Thoracic aorta (tissue), 2 donors: ENCODE data around the gene BTC. TPM values are rescaled to one million over a fixed set of nuclear protein-coding genes. Genes with fewer than 3 reads are reported as not detected.

Source experiments
- ATAC-seq: fragments of 150-250 bp; one replicate; pipeline ENCODE4 v1.8.0; 2017; ENCODE audit warnings: low read depth; ENCODE audit not compliant: insufficient number of reproducible peaks, low FRiP score
- DNase-seq: peaks from one replicate; pipeline ENCODE4 v3.0.0-alpha.2; 2020; ENCODE audit warnings: low spot score
- H3K27ac ChIP-seq, 2 donors: fragments of 200-600 bp; sonication (generic); 1 replicate in 1 of 2; 2 replicates in 1 of 2; pipeline ENCODE4 v1.5.1; 2016; ENCODE audit warnings: mild to moderate bottlenecking in 2 of 2, moderate library complexity in 2 of 2
- H3K27me3 ChIP-seq: fragments of 200-600 bp; sonication (generic); replicated peaks from 2 replicates; pipeline ENCODE4 v1.6.0; 2016; ENCODE audit warnings: mild to moderate bottlenecking; ENCODE audit not compliant: insufficient read depth
- H3K36me3 ChIP-seq: fragments of 200-600 bp; sonication (generic); one replicate; pipeline ENCODE4 v1.5.1; 2016
- H3K4me1 ChIP-seq, 2 donors: fragments of 200-600 bp; sonication (generic); 1 replicate in 1 of 2; 2 replicates in 1 of 2; pipeline versions ENCODE4 v1.5.1 to v1.6.0; 2016; ENCODE audit warnings: low read depth in 2 of 2, mild to moderate bottlenecking in 1 of 2; ENCODE audit not compliant: control insufficient read depth in 1 of 2
- H3K4me3 ChIP-seq: fragments of 200-600 bp; sonication (generic); 2 replicates; pipeline ENCODE4 v1.5.1; 2016; ENCODE audit warnings: mild to moderate bottlenecking
- H3K9me3 ChIP-seq: fragments of 200-600 bp; sonication (generic); 2 replicates; pipeline ENCODE4 v1.5.1; 2016
- CTCF ChIP-seq: fragments of 200-600 bp; sonication (generic); IDR thresholded peaks from one replicate; pipeline ENCODE4 v1.5.1; 2019; ENCODE audit warnings: antibody characterized with exemption
- total RNA-seq, 2 donors: library from RNA; depleted of rRNA; stranded (reverse); fragments of >200 nt; gene quantifications; one replicate each; pipeline versions ENCODE4 v1.1.0 to v1.2.3, GENCODE V29; 2016

BTC gene
- total RNA-seq, 2 donors from 2014 or later, result 7.8 to 10.4 TPM

- TF ChIP-seq CTCF, result no peak
- no peak overlapping the region for H3K27ac ChIP-seq
These were observed 35.7 kb downstream of the BTC start for GRCh38 chr4:74758551-74759145.

GRCh38 chr4:74757136-74757535, 37.2 kb downstream of the BTC start:
- DNase-seq (no peak), ATAC-seq (no peak)
- H3K4me3 ChIP-seq, result no peak overlapping the region
- TF ChIP-seq CTCF, result no peak
- H3K36me3 ChIP-seq, result no peaks in the 10 kb centered on the region
- H3K27ac ChIP-seq, result no peak overlapping the region
- no peaks in the 10 kb centered on the region for H3K27me3 ChIP-seq
- H3K9me3 ChIP-seq, result no peaks in the 10 kb centered on the region
- peaks cover 0 to 11% of the 10 kb centered on the region in 2 donors for H3K4me1 ChIP-seq

More at GRCh38 chr4:74758551-74759145, 35.7 kb downstream of the BTC start:
- H3K9me3 ChIP-seq, result no peaks in the 10 kb centered on the region
- H3K36me3 ChIP-seq, result no peaks in the 10 kb centered on the region
- H3K4me3 ChIP-seq, result peak overlapping the region; percentile 2
- H3K4me1 ChIP-seq, result peaks cover 0 to 11% of the 10 kb centered on the region in 2 donors
- no peaks in the 10 kb centered on the region for H3K27me3 ChIP-seq
- ATAC-seq (no peak), DNase-seq (no peak)

- Histone ChIP-seq H3K27me3 (no peaks in the 10 kb centered on the region), H3K4me3 (no peak overlapping the region), H3K27ac (no peak overlapping the region), H3K36me3 (no peaks in the 10 kb centered on the region), H3K9me3 (no peaks in the 10 kb centered on the region), H3K4me1 (peaks cover 0 to 11% of the 10 kb centered on the region in 2 donors)
- no peak for ATAC-seq
- TF ChIP-seq CTCF, result no peak
- no peak for DNase-seq
These were observed 38.8 kb downstream of the BTC start for GRCh38 chr4:74755486-74755885.

- H3K27me3 ChIP-seq, result no peaks in the 10 kb centered on the region
- H3K27ac ChIP-seq, result no peak overlapping the region
- TF ChIP-seq CTCF, result no peak
- H3K36me3 ChIP-seq, result no peaks in the 10 kb centered on the region
- DNase-seq (no peak), ATAC-seq (no peak)
- H3K4me3 ChIP-seq, result no peak overlapping the region
- peaks cover 0 to 11% of the 10 kb centered on the region in 2 donors for H3K4me1 ChIP-seq
- no peaks in the 10 kb centered on the region for H3K9me3 ChIP-seq
These were observed 40.1 kb downstream of the BTC start for GRCh38 chr4:74754218-74754617.

- no peak for DNase-seq
- H3K4me1 ChIP-seq, result no peaks in the 10 kb centered on the region
- no peak for ATAC-seq
- no peaks in the 10 kb centered on the region for H3K9me3 ChIP-seq
- TF ChIP-seq CTCF, result no peak
- peaks cover 2% of the 10 kb centered on the region for H3K36me3 ChIP-seq
- H3K27ac ChIP-seq, result no peak overlapping the region
- H3K27me3 ChIP-seq, result no peaks in the 10 kb centered on the region
- no peak overlapping the region for H3K4me3 ChIP-seq
These were observed 41.5 kb downstream of the BTC start for GRCh38 chr4:74752798-74753197.
